Stimulated activated CD4-positive, alpha-beta T cell treated with anti-CD3 and anti-CD28 coated beads, Interleukin-1b, Interleukin-23, amount 100 ng/mL, for 4 hours (primary cell): ENCODE results near the gene SLC22A7.
"Not testable (repeated sequence)": the region's sequence is repeated elsewhere in the genome, so short reads cannot be mapped to it uniquely, and the experiment has no call there.

Experiments
- DNase-seq, 2 donors: peaks; one replicate each; pipeline ENCODE4 v3.0.0-alpha.2; 2020; ENCODE audit warnings: low read depth in 2 of 2

Gene SLC22A7

GRCh38 chr6:43336382-43336781 is 38.3 kb downstream of the SLC22A7 start:
- DNase-seq = no peak

GRCh38 chr6:43338243-43338642 is 40.2 kb downstream of the SLC22A7 start:
- DNase-seq = no peak

GRCh38 chr6:43339168-43339567 is 41.1 kb downstream of the SLC22A7 start:
- no peak for DNase-seq

- DNase-seq = not testable (repeated sequence)
Observed at GRCh38 chr6:43346243-43346642, 48.2 kb downstream of the SLC22A7 start.

GRCh38 chr6:43347021-43347420 is 49.0 kb downstream of the SLC22A7 start:
- no peak for DNase-seq

GRCh38 chr6:43347444-43347843 is 49.4 kb downstream of the SLC22A7 start:
- DNase-seq = no peak

- not testable (repeated sequence) for DNase-seq
Observed at GRCh38 chr6:43351951-43352350, 53.9 kb downstream of the SLC22A7 start.
